ENCODE results near the gene RGL1.

RGL1 gene

GRCh38 chr1:183777328-183777727 lies 27.6 kb upstream of the RGL1 start:
- H3K27me3 ChIP-seq (ENCODE audit: control insufficient read depth, low read length) = no peaks in the 10 kb centered on the region
- H3K4me2 ChIP-seq (ENCODE audit: low read length) = no peak overlapping the region
- H4K20me1 ChIP-seq (ENCODE audit: control insufficient read depth, insufficient read depth, low read depth, low read length) = no peaks in the 10 kb centered on the region
- peaks cover 10% of the 10 kb centered on the region; the same call in 1 of the 2 replicates for H3K9me3 ChIP-seq (ENCODE audit: control insufficient read depth, insufficient read depth, low read length)
- no peaks in the 10 kb centered on the region for H3K79me2 ChIP-seq (ENCODE audit: control insufficient read depth, low read length)
- H3K36me3 ChIP-seq (ENCODE audit: control insufficient read depth, low read length) = no peaks in the 10 kb centered on the region
- H3K27ac ChIP-seq (ENCODE audit: low read depth, low read length) = no peak overlapping the region
- TF ChIP-seq EZH2phosphoT487 (IDR thresholded peaks at IDR 0.05; ENCODE audit: borderline replicate concordance, low read length) (no peak), CTCF (IDR thresholded peaks at IDR 0.05; ENCODE audit: low read depth, low read length, poor library complexity, severe bottlenecking) (no peak)
- no peaks in the 10 kb centered on the region for H3K4me1 ChIP-seq (ENCODE audit: control insufficient read depth, low read length)
- no peaks in the 10 kb centered on the region for H3F3A ChIP-seq (ENCODE audit: control insufficient read depth, insufficient read depth)
- H3K4me3 ChIP-seq (ENCODE audit: low read length) = no peak overlapping the region
- no peaks in the 10 kb centered on the region for H3K9me2 ChIP-seq (replicated peaks; ENCODE audit: control insufficient read depth, low read length)

- Histone ChIP-seq H4K20me1 (ENCODE audit: control insufficient read depth, insufficient read depth, low read depth, low read length) (no peaks in the 10 kb centered on the region), H3K79me2 (ENCODE audit: control insufficient read depth, low read length) (no peaks in the 10 kb centered on the region), H3K27me3 (ENCODE audit: control insufficient read depth, low read length) (no peaks in the 10 kb centered on the region), H3K27ac (ENCODE audit: low read depth, low read length) (no peak overlapping the region), H3K4me2 (ENCODE audit: low read length) (no peak overlapping the region), H3K9me3 (ENCODE audit: control insufficient read depth, insufficient read depth, low read length) (peaks cover 10% of the 10 kb centered on the region; the same call in 1 of the 2 replicates), H3K4me1 (ENCODE audit: control insufficient read depth, low read length) (no peaks in the 10 kb centered on the region), H3K4me3 (ENCODE audit: low read length) (no peak overlapping the region), H3K9me2 (replicated peaks; ENCODE audit: control insufficient read depth, low read length) (no peaks in the 10 kb centered on the region), H3K36me3 (ENCODE audit: control insufficient read depth, low read length) (no peaks in the 10 kb centered on the region), H3F3A (ENCODE audit: control insufficient read depth, insufficient read depth) (no peaks in the 10 kb centered on the region)
- TF ChIP-seq EZH2phosphoT487 (IDR thresholded peaks at IDR 0.05; ENCODE audit: borderline replicate concordance, low read length) = no peak
- no peak for TF ChIP-seq CTCF (IDR thresholded peaks at IDR 0.05; ENCODE audit: low read depth, low read length, poor library complexity, severe bottlenecking)
These were observed 26.9 kb upstream of the RGL1 start for GRCh38 chr1:183778045-183778444.

- H3K4me2 ChIP-seq (ENCODE audit: low read length) = no peak overlapping the region
- H3K4me3 ChIP-seq (ENCODE audit: low read length) = no peak overlapping the region
- no peaks in the 10 kb centered on the region for H3K27me3 ChIP-seq (ENCODE audit: control insufficient read depth, low read length)
- no peaks in the 10 kb centered on the region for H4K20me1 ChIP-seq (ENCODE audit: control insufficient read depth, insufficient read depth, low read depth, low read length)
- no peaks in the 10 kb centered on the region for H3K36me3 ChIP-seq (ENCODE audit: control insufficient read depth, low read length)
- peaks cover 6% of the 10 kb centered on the region; the same call in 1 of the 2 replicates for H3K9me3 ChIP-seq (ENCODE audit: control insufficient read depth, insufficient read depth, low read length)
- no peaks in the 10 kb centered on the region for H3K4me1 ChIP-seq (ENCODE audit: control insufficient read depth, low read length)
- no peaks in the 10 kb centered on the region for H3K9me2 ChIP-seq (replicated peaks; ENCODE audit: control insufficient read depth, low read length)
- H3F3A ChIP-seq (ENCODE audit: control insufficient read depth, insufficient read depth) = no peaks in the 10 kb centered on the region
- TF ChIP-seq EZH2phosphoT487 (IDR thresholded peaks at IDR 0.05; ENCODE audit: borderline replicate concordance, low read length) (no peak), CTCF (IDR thresholded peaks at IDR 0.05; ENCODE audit: low read depth, low read length, poor library complexity, severe bottlenecking) (no peak)
- H3K79me2 ChIP-seq (ENCODE audit: control insufficient read depth, low read length) = no peaks in the 10 kb centered on the region
- no peak overlapping the region for H3K27ac ChIP-seq (ENCODE audit: low read depth, low read length)
These were observed 26.1 kb upstream of the RGL1 start for GRCh38 chr1:183778568-183779433.

Measured in DOHH2 (cell line).